Lower lobe of right lung (tissue), 2 donors: ENCODE data around the gene IL17RD. TPM values are rescaled to one million over a fixed set of nuclear protein-coding genes. Genes with fewer than 3 reads are reported as not detected.

Experiments used
- ATAC-seq, 2 donors: fragments of 200-7000 bp; cut with Tn5 transposase; one replicate each; pipeline ENCODE4 v1.9.1; 2020 to 2022; ENCODE audit warnings: mild to moderate bottlenecking in 2 of 2, moderate library complexity in 2 of 2
- DNase-seq: peaks from one replicate; pipeline ENCODE4 v3.0.0-alpha.2; 2020
- H3K27ac ChIP-seq: fragments of 200-600 bp; one replicate; pipeline ENCODE4 v1.8.0; 2022
- H3K27me3 ChIP-seq: fragments of 200-600 bp; one replicate; pipeline ENCODE4 v1.8.0; 2022; ENCODE audit warnings: low read depth
- H3K36me3 ChIP-seq: fragments of 200-600 bp; one replicate; pipeline ENCODE4 v1.8.0; 2022; ENCODE audit warnings: mild to moderate bottlenecking
- H3K4me1 ChIP-seq: fragments of 200-600 bp; one replicate; pipeline ENCODE4 v1.8.0; 2022
- H3K4me3 ChIP-seq: fragments of 200-600 bp; one replicate; pipeline ENCODE4 v1.8.0; 2022; ENCODE audit warnings: mild to moderate bottlenecking
- H3K9me3 ChIP-seq: fragments of 200-600 bp; one replicate; pipeline ENCODE4 v1.8.0; 2022
- intact Hi-C: fragments of 100-400 bp; cut with DNase I; formaldehyde crosslinking; loops from one replicate; pipeline ENCODE4 v1.11.0; 2022
- total RNA-seq: library from RNA; stranded (reverse); fragmentation: NEBNext Ultra II Directional; extraction: Animal tissue kit (Norgen Biotek cat#: 25700); gene quantifications from one replicate; pipeline ENCODE4 v1.2.1, GENCODE V29; 2021
- TF ChIP-seq, protein P1 (sequence below): fragments of 200-600 bp; IDR thresholded peaks from one replicate; pipeline ENCODE4 v1.8.0; 2022; ENCODE audit warnings: antibody characterized with exemption, mild to moderate bottlenecking
- donor health status: DM: no; HTN: yes; CAD: no; lungs with severe emphysema.

The IL17RD gene
- total RNA-seq, 1 donor from 2014 or later = 2.4 TPM

DNA sequence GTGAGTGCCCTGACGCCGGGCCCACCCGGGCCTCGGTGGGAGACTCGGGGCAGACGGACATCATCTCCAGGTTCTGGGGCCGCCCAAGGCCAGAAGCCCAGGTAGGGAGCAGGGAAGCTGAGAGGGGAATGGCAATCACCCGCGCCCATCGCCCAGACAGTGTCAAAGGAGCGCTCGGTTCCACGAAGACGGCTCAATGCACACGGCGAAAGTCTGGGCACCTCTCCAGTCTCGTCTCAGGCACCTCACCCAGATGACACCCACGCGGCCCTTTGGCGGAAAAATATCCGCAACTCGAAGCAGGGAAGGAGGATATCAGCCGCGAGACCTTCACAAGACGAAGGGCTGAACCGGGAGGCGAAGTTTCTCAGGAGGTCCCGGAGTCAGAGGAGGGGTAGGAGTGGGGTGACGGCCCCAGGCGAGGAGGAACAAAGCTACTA is 916 bp downstream of the IL17RD start:
- Histone ChIP-seq H3K27me3 (peaks cover 27% of the 10 kb centered on the region), H3K9me3 (no peaks in the 10 kb centered on the region), H3K4me3 (peak overlapping the region; percentile 71), H3K27ac (no peak overlapping the region), H3K36me3 (no peaks in the 10 kb centered on the region), H3K4me1 (peaks cover 24% of the 10 kb centered on the region)
- DNase-seq = peak; percentile 48
- ATAC-seq = peak; percentile 34 to 37
- intact Hi-C loops = no loop called here
- TF ChIP-seq, protein P1, sequence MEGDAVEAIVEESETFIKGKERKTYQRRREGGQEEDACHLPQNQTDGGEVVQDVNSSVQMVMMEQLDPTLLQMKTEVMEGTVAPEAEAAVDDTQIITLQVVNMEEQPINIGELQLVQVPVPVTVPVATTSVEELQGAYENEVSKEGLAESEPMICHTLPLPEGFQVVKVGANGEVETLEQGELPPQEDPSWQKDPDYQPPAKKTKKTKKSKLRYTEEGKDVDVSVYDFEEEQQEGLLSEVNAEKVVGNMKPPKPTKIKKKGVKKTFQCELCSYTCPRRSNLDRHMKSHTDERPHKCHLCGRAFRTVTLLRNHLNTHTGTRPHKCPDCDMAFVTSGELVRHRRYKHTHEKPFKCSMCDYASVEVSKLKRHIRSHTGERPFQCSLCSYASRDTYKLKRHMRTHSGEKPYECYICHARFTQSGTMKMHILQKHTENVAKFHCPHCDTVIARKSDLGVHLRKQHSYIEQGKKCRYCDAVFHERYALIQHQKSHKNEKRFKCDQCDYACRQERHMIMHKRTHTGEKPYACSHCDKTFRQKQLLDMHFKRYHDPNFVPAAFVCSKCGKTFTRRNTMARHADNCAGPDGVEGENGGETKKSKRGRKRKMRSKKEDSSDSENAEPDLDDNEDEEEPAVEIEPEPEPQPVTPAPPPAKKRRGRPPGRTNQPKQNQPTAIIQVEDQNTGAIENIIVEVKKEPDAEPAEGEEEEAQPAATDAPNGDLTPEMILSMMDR = no peak

DNA sequence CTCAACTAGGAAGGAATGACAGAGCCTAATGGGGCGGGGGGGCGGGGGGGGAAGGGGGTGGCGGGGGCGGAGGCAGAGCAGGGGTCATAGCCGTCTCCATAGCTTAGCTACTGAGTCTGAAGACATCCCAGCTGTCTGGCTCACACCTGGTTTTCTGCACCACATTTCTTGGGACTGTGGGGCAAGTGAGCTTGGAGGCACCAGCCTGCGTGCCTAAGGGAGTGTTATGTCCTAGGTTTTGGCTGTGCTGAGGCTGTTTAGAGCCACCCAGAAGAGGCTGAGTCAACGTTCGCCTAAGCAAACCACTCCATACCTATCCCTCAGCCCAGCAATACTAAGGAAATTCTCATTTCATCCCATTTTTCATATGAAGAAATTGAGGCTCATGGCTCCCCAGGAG is 1.4 kb downstream of the IL17RD start:
- no peak for DNase-seq
- no peak overlapping the region for H3K4me3 ChIP-seq
- TF ChIP-seq, protein P1 = no peak
- H3K27ac ChIP-seq = no peak overlapping the region
- H3K36me3 ChIP-seq = no peaks in the 10 kb centered on the region
- H3K9me3 ChIP-seq = no peaks in the 10 kb centered on the region
- no peak for ATAC-seq
- intact Hi-C loops = no loop called here
- peaks cover 22% of the 10 kb centered on the region for H3K27me3 ChIP-seq
- H3K4me1 ChIP-seq = peaks cover 26% of the 10 kb centered on the region

DNA sequence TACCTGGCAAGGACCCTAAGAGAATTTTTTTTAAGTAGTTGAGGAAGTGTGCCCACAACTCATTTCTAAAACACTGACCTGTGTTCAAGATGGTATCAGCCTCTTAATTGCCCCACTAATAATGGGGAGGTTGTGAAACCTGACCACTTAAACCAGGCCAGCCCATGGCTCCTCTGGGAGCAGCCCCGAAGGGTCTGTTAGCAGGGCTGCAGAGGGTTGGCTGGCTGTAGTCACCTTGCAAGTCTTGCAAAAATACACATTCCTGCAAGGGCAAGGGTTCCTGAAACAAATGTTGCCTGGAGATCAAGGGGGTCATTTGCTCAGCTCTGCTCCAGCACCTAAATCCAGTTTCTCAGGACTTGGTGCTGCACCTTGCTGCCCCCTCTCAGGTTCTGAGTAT is 3.2 kb downstream of the IL17RD start:
- ATAC-seq = no peak
- Histone ChIP-seq H3K36me3 (no peaks in the 10 kb centered on the region), H3K4me1 (peaks cover 26% of the 10 kb centered on the region), H3K27me3 (peaks cover 21% of the 10 kb centered on the region), H3K4me3 (no peak overlapping the region), H3K9me3 (no peaks in the 10 kb centered on the region), H3K27ac (no peak overlapping the region)
- TF ChIP-seq, protein P1 = no peak
- DNase-seq = no peak
- intact Hi-C loops = no loop called here

DNA sequence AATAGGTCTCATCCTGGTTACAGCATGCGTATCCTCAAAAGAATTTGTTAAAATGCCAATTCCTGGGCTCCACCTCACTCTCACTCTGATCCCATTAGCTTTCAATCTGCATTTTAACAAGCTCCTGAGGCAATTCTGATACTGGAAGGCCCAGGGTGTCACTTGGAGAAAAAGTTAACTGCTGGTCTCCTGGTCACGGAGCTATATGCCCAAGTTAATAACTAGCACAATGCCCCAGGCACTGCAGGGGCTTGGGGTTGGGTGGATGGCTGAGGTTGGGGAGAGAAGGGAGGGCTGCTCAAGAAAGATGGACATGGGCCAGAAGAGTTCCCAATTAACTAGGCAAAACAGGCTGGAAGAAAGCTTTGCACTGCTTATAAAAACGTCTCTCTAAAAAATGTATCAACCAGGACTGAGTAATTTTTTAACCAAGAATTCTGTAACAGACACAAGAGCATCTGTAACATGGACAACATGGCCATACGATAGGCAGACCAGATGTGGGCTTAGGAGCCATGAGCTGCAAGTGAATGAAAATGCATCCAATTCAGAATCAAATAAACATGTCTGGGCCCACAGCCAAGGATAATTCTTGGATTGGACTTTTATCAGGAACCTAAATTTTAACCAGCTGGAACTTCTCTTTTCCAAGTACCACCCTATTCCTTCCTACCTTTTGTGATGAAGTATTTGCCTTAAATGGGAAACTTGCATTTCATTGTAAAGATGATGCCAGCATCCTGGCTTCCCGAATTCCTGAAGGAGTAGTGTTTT is 4.2 kb downstream of the IL17RD start:
- Histone ChIP-seq H3K27ac (no peak overlapping the region), H3K36me3 (no peaks in the 10 kb centered on the region), H3K4me3 (no peak overlapping the region), H3K27me3 (peaks cover 18% of the 10 kb centered on the region), H3K9me3 (no peaks in the 10 kb centered on the region), H3K4me1 (peaks cover 26% of the 10 kb centered on the region)
- ATAC-seq (no peak), DNase-seq (no peak)
- intact Hi-C loops = no loop called here
- TF ChIP-seq, protein P1 = no peak

DNA sequence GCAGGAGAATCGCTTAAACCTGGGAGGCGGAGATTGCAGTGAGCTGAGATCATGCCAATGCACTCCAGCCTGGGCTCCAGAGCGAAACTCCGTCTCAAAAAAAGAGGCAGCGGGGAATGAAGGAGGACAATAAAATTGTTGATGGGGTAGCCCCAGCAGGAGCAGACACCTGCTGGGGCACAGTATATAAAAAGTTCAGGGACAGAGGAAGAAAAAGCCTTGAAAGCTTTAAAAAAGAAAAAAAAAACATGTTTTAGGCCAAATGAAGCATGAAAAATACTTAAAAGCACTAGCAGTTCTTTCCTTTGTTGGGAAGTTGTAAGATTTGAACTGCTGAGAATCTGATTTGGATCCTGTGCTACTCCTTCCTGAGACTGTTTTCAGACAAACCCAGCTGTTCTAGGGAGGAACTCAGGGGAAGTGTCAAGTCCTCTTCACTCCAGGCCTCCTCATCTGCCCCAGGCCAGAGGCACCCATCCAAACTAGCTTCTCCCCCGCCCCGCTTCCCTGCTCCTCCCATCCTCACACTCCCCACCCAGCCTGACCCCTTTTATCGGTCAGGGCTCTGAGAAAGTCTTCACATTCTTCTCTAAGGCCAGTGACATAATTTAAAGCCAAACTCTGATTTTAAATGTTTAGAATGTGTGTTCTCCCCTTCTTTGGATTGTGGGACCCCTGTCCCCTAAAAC is 4.9 kb downstream of the IL17RD start:
- H3K27me3 ChIP-seq = peaks cover 18% of the 10 kb centered on the region

More for the DNA sequence above, 4.9 kb downstream of the IL17RD start:
- ATAC-seq (no peak), DNase-seq (no peak)
- TF ChIP-seq, protein P1 = no peak
- H3K4me3 ChIP-seq = no peak overlapping the region
- H3K4me1 ChIP-seq = peaks cover 22% of the 10 kb centered on the region
- intact Hi-C loops = no loop called here
- H3K27ac ChIP-seq = no peak overlapping the region
- H3K36me3 ChIP-seq = no peaks in the 10 kb centered on the region
- H3K9me3 ChIP-seq = no peaks in the 10 kb centered on the region
